Left colon (tissue), 2 donors: ENCODE data around the gene MINK1. TPM values are rescaled to one million over a fixed set of nuclear protein-coding genes. Genes with fewer than 3 reads are reported as not detected.
"Not testable (repeated sequence)": the region's sequence is repeated elsewhere in the genome, so short reads cannot be mapped to it uniquely, and the experiment has no call there.

Experiments used
- ATAC-seq: fragments of 200-7000 bp; cut with Tn5 transposase; one replicate; pipeline ENCODE4 v1.9.1; 2020; ENCODE audit warnings: mild to moderate bottlenecking, moderate library complexity
- DNase-seq, 2 donors: peaks; one replicate each; pipeline ENCODE4 v3.0.0-alpha.2; 2020
- intact Hi-C, 2 donors: fragments of 100-400 bp; cut with DNase I in 1 of 2; cut with micrococcal nuclease in 1 of 2; formaldehyde crosslinking; loops; one replicate each; pipeline versions ENCODE4 v1.11.2 to v1.14.0; 2022; cut with DNase I, micrococcal nuclease
- total RNA-seq, 2 donors: library from RNA; stranded (reverse); fragmentation: NEBNext Ultra II Directional; extraction: Animal tissue kit (Norgen Biotek cat#: 25700); gene quantifications; one replicate each; pipeline ENCODE4 v1.2.1, GENCODE V29; 2021
- donor health status: DM: no; HTN: no; CAD: no.
- donor health status: DM: yes; HTN: yes; CAD: no.

Gene MINK1
- total RNA-seq, 2 donors from 2014 or later: 193 to 205 TPM

- DNase-seq: no peak
- intact Hi-C loops: no loop called here
- ATAC-seq: no peak
These were observed 7.1 kb downstream of the MINK1 start for GRCh38 chr17:4839965-4840892.

GRCh38 chr17:4840893-4841242 lies 7.7 kb downstream of the MINK1 start:
- DNase-seq: no peak
- intact Hi-C loops: no loop called here
- ATAC-seq: no peak

GRCh38 chr17:4842376-4842775 lies 9.2 kb downstream of the MINK1 start:
- ATAC-seq: no peak
- no peak for DNase-seq
- intact Hi-C loops: no loop called here

- ATAC-seq (no peak), DNase-seq (no peak)
- intact Hi-C loops: no loop called here
These were observed 10.3 kb downstream of the MINK1 start for GRCh38 chr17:4843321-4844000.

- intact Hi-C loops: no loop called here
- DNase-seq (no peak), ATAC-seq (no peak)
These were observed 12.0 kb downstream of the MINK1 start for GRCh38 chr17:4845118-4845517.

- DNase-seq (no peak), ATAC-seq (no peak)
- intact Hi-C loops: no loop called here
These were observed 13.7 kb downstream of the MINK1 start for GRCh38 chr17:4846635-4847390.

GRCh38 chr17:4849011-4849536 lies 15.9 kb downstream of the MINK1 start:
- intact Hi-C loops: no loop called here
- DNase-seq (no peak), ATAC-seq (no peak)

GRCh38 chr17:4850246-4850645 lies 17.1 kb downstream of the MINK1 start:
- ATAC-seq: peak; percentile 90
- peak; percentile 56 to 61 for DNase-seq
- intact Hi-C loops: no loop called here

- intact Hi-C loops: no loop called here
- no peak for ATAC-seq
- no peak for DNase-seq
These were observed 17.9 kb downstream of the MINK1 start for GRCh38 chr17:4851084-4851483.

- intact Hi-C loops: no loop called here
- DNase-seq (no peak), ATAC-seq (peak; percentile 27)
These were observed 19.5 kb downstream of the MINK1 start for GRCh38 chr17:4852567-4853207.

GRCh38 chr17:4853208-4853671 lies 20.1 kb downstream of the MINK1 start:
- no peak for ATAC-seq
- intact Hi-C loops: no loop called here

GRCh38 chr17:4854111-4854681 lies 21.1 kb downstream of the MINK1 start:
- DNase-seq: no peak
- intact Hi-C loops: no loop called here
- ATAC-seq: no peak

More at GRCh38 chr17:4853208-4853671, 20.1 kb downstream of the MINK1 start:
- no peak for DNase-seq

GRCh38 chr17:4856271-4856936 lies 23.3 kb downstream of the MINK1 start:
- no peak for ATAC-seq
- intact Hi-C loops: no loop called here

GRCh38 chr17:4856937-4857314 lies 23.8 kb downstream of the MINK1 start:
- no peak for ATAC-seq
- intact Hi-C loops: no loop called here

More at GRCh38 chr17:4856271-4856936, 23.3 kb downstream of the MINK1 start:
- DNase-seq: no peak

GRCh38 chr17:4857347-4857746 lies 24.2 kb downstream of the MINK1 start:
- DNase-seq, ATAC-seq, intact Hi-C loops: not testable (repeated sequence)

More at GRCh38 chr17:4856937-4857314, 23.8 kb downstream of the MINK1 start:
- no peak for DNase-seq

- intact Hi-C loops: no loop called here
These were observed 25.1 kb downstream of the MINK1 start for GRCh38 chr17:4858068-4858881.

GRCh38 chr17:4858882-4859260 lies 25.7 kb downstream of the MINK1 start:
- ATAC-seq (peak; percentile 54), DNase-seq (peak; percentile 21 to 43)
- intact Hi-C loops: no loop called here

More at GRCh38 chr17:4858068-4858881, 25.1 kb downstream of the MINK1 start:
- no peak for DNase-seq
- ATAC-seq: peak; percentile 47
